Measurements from ENCODE around the gene HSPA14. TPM values are rescaled to one million over a fixed set of nuclear protein-coding genes. Genes with fewer than 3 reads are reported as not detected.

Gene HSPA14
- total RNA-seq, 1 donor from 2014 or later: 10.4 TPM

DNA sequence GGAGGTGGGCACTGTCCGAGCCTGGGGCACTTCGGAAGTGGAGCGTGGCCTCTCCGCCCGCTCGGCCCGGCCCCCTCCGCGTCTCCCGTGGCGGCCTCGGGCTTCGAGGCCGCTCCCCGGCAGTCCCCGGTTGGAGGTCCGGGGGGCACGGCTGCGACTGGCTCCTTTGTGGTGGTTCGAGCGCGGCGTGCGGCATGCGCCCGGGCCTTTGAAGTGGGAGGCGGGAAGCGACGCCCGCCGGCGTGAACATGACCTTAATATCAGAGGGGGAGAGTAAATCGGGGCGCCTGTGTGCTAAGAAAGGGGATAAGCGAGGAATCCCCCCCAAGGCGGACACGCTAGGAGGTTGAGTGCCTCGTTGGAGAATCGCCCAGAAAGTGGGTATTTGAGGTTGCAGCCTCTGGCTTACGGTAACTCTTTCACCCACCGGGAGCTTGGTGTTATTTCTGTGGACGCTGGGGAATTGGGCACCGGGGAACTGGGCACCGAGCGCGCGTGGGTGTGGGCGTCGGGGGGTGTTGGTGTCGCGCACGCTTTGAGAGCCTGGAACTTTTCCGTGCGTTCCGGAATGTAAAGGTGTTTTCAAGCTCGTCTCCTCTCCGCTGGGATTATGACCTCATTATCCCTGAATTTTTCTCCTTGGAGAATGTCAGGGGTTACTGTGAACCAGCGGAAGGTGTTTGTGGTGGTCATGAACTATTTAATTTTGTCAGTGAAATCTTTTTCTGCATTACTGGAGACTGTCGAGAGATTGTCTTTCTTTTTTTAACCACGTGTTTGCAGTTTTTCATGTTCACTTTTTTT lies 41.2 kb downstream of the HSPA14 start:
- H3K9me3 ChIP-seq: no peaks in the 10 kb centered on the region
- DNase-seq (peak; percentile 52), ATAC-seq (peak in 1 of 2 donors; percentile 4)
- no peaks in the 10 kb centered on the region for H3K36me3 ChIP-seq
- H3K4me3 ChIP-seq: peak overlapping the region; percentile 70
- intact Hi-C loops (cut with DNase I): no loop called here
- peak overlapping the region; percentile 91 for H3K27ac ChIP-seq
- no peaks in the 10 kb centered on the region for H3K27me3 ChIP-seq (ENCODE audit: low read depth)
- H3K4me1 ChIP-seq: peaks cover 22% of the 10 kb centered on the region
- TF ChIP-seq, protein P1, sequence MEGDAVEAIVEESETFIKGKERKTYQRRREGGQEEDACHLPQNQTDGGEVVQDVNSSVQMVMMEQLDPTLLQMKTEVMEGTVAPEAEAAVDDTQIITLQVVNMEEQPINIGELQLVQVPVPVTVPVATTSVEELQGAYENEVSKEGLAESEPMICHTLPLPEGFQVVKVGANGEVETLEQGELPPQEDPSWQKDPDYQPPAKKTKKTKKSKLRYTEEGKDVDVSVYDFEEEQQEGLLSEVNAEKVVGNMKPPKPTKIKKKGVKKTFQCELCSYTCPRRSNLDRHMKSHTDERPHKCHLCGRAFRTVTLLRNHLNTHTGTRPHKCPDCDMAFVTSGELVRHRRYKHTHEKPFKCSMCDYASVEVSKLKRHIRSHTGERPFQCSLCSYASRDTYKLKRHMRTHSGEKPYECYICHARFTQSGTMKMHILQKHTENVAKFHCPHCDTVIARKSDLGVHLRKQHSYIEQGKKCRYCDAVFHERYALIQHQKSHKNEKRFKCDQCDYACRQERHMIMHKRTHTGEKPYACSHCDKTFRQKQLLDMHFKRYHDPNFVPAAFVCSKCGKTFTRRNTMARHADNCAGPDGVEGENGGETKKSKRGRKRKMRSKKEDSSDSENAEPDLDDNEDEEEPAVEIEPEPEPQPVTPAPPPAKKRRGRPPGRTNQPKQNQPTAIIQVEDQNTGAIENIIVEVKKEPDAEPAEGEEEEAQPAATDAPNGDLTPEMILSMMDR (IDR thresholded peaks at IDR 0.05): no peak

DNA sequence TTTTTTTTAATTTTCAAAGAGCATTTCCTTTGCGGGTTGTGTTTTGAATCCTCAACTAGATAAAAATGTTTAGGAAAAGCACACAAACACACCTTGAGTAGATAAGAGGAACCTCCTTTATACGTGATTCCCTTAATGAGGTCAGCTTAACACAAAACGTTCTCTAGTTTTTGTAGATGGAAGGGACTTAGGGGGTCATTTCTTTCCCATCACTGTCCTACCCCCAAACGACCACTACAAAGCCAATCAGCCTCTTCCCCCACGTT lies 41.8 kb downstream of the HSPA14 start:
- Histone ChIP-seq H3K9me3 (no peaks in the 10 kb centered on the region), H3K36me3 (no peaks in the 10 kb centered on the region), H3K4me3 (peak overlapping the region; percentile 70), H3K4me1 (peaks cover 22% of the 10 kb centered on the region), H3K27me3 (ENCODE audit: low read depth) (no peaks in the 10 kb centered on the region), H3K27ac (no peak overlapping the region)
- TF ChIP-seq, protein P1 (IDR thresholded peaks at IDR 0.05): no peak
- intact Hi-C loops (cut with DNase I): no loop called here
- no peak for DNase-seq
- ATAC-seq: no peak

DNA sequence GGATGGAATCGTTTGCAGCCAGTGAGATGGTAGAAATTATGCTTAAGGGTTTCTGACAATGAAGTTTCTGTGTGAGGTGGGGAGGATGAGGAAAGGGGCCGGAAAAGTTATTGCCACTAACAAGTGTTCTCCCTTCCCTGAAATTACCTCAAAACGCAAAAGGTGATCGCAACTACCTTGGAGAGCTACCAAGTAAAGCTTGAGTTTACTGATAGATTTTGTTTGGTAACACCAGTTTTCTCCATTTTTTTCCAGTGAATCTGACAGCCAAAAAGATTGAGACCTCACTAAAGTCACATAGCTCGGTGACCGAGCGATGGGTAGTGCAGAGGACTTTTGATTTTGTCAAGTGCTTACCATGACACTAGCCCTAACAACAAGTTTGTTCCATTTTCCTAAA lies 42.1 kb downstream of the HSPA14 start:
- no peaks in the 10 kb centered on the region for H3K27me3 ChIP-seq (ENCODE audit: low read depth)
- no peak overlapping the region for H3K27ac ChIP-seq
- no peaks in the 10 kb centered on the region for H3K36me3 ChIP-seq
- peaks cover 22% of the 10 kb centered on the region for H3K4me1 ChIP-seq
- no peak for DNase-seq
- intact Hi-C loops (cut with DNase I): no loop called here
- no peak for ATAC-seq
- peak overlapping the region; percentile 70 for H3K4me3 ChIP-seq
- TF ChIP-seq, protein P1 (IDR thresholded peaks at IDR 0.05): no peak
- no peaks in the 10 kb centered on the region for H3K9me3 ChIP-seq

DNA sequence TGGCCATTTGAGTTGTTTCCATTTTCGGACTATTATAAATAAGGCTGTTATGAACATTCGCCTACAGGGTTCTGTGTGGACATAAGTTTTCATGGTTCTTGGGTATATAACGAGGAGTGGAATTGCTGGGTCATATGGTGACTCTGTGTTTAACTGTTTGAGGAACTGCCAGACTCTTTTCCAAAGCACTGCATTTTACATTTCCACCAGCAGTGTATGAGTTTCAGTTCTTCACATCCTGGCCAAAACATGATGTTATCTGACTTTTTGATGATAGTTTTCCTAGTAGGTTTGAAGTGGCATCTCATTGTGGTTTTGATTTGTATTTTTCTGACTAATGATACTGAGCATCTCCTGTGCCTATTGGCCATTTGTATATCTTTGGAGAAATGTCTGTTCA lies 46.0 kb downstream of the HSPA14 start:
- no peak overlapping the region for H3K4me3 ChIP-seq
- no peaks in the 10 kb centered on the region for H3K27me3 ChIP-seq (ENCODE audit: low read depth)
- H3K36me3 ChIP-seq: no peaks in the 10 kb centered on the region
- H3K27ac ChIP-seq: no peak overlapping the region
- TF ChIP-seq, protein P1 (IDR thresholded peaks at IDR 0.05): no peak
- ATAC-seq (no peak), DNase-seq (no peak)
- H3K4me1 ChIP-seq: peaks cover 12% of the 10 kb centered on the region
- H3K9me3 ChIP-seq: no peaks in the 10 kb centered on the region
- intact Hi-C loops (cut with DNase I): no loop called here

DNA sequence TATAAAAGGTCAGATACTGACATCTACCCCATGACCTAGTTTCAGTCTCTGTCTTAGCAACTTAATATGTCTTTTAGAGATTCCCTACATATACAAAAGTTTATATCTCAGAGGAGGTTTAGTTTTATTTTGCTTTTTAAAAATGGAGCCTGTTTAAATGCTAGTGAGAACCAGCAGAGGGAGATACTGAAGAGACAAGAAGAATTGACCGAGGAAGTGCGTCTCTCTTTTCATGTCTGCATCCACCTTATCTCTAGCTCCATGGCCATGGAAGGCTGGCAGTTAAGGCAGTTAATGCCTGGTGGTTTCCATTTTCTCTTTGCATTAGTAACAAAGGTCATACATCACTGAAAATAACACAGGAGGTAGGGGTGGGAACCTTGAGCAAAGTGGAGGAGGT lies 51.2 kb downstream of the HSPA14 start:
- DNase-seq (no peak), ATAC-seq (no peak)
- intact Hi-C loops (cut with DNase I): no loop called here
- Histone ChIP-seq H3K27ac (no peak overlapping the region), H3K4me1 (no peaks in the 10 kb centered on the region), H3K36me3 (no peaks in the 10 kb centered on the region), H3K4me3 (no peak overlapping the region), H3K9me3 (no peaks in the 10 kb centered on the region), H3K27me3 (ENCODE audit: low read depth) (no peaks in the 10 kb centered on the region)
- TF ChIP-seq, protein P1 (IDR thresholded peaks at IDR 0.05): no peak

Measured in lower lobe of right lung (tissue), 2 donors.